HepG2 (cell line): ENCODE results near the gene DGCR2. TPM values are rescaled to one million over a fixed set of nuclear protein-coding genes. Genes with fewer than 3 reads are reported as not detected.
A peak's percentile ranks its signal among the peaks of the same experiment; 100 is the strongest.

ENCODE experiments used
- ATAD3A ChIP-seq: sonication (generic); formaldehyde crosslinking; IDR thresholded peaks from 2 replicates; pipeline ENCODE4 v1.4.0; 2020; ENCODE audit warnings: missing genetic modification reagents
- CENPBD1 ChIP-seq: sonication (generic); formaldehyde crosslinking; IDR thresholded peaks from 2 replicates; pipeline ENCODE4 v1.8.0; 2022; ENCODE audit warnings: missing genetic modification reagents, low read depth, mild to moderate bottlenecking, borderline replicate concordance
- CREB1 ChIP-seq, 2 experiments: fragments of 450-650 bp in 1 of 2; IDR thresholded peaks; 2 replicates each; pipeline ENCODE4 v1.6.1; 2016 to 2017; ENCODE audit warnings: control low read depth in 1 of 2, mild to moderate bottlenecking in 1 of 2, missing compliant biosample characterization in 1 of 2, missing genetic modification characterization in 1 of 2
- CREBL2 ChIP-seq: sonication (generic); formaldehyde crosslinking; IDR thresholded peaks from 2 replicates; pipeline ENCODE4 v1.8.1; 2023; ENCODE audit warnings: missing genetic modification reagents, mild to moderate bottlenecking, borderline replicate concordance
- E2F5 ChIP-seq: sonication (generic); formaldehyde crosslinking; conservative IDR thresholded peaks from 2 replicates; pipeline ENCODE4 v1.4.0; 2020; ENCODE audit warnings: missing genetic modification reagents
- HBP1 ChIP-seq: IDR thresholded peaks from 2 replicates; pipeline ENCODE4 v1.6.1; 2016; ENCODE audit warnings: low read depth, control low read depth
- HOXA9 ChIP-seq: sonication (generic); formaldehyde crosslinking; IDR thresholded peaks from 2 replicates; pipeline ENCODE4 v1.8.1; 2022; ENCODE audit warnings: missing genetic modification reagents, mild to moderate bottlenecking, moderate library complexity, borderline replicate concordance
- KDM5A ChIP-seq: fragments of 200-600 bp; sonication (generic); IDR thresholded peaks from 2 replicates; pipeline ENCODE4 v1.7.0; 2018; ENCODE audit warnings: antibody characterized with exemption, mild to moderate bottlenecking, low read length, borderline replicate concordance
- KLF15 ChIP-seq: sonication (generic); formaldehyde crosslinking; IDR thresholded peaks from 2 replicates; pipeline ENCODE4 v1.8.1; 2023; ENCODE audit warnings: borderline replicate concordance, mild to moderate bottlenecking, inconsistent platforms, missing genetic modification reagents, mixed read lengths
- KMT2A ChIP-seq: sonication (generic); formaldehyde crosslinking; IDR thresholded peaks from 2 replicates; pipeline ENCODE4 v1.4.0; 2020; ENCODE audit warnings: missing genetic modification reagents
- NCOR1 ChIP-seq: fragments of 200-600 bp; sonication (generic); IDR thresholded peaks from 2 replicates; pipeline ENCODE4 v1.7.0; 2017; ENCODE audit warnings: antibody characterized with exemption, low read length, borderline replicate concordance
- PHF8 ChIP-seq: sonication (generic); formaldehyde crosslinking; IDR thresholded peaks from 2 replicates; pipeline ENCODE4 v1.5.0; 2020; ENCODE audit warnings: missing genetic modification reagents
- POLR2G ChIP-seq: fragments of 200-400 bp; formaldehyde crosslinking; IDR thresholded peaks from 2 replicates; pipeline ENCODE4 v1.6.1; 2018; ENCODE audit warnings: mild to moderate bottlenecking, low read depth, low read length, moderate library complexity
- SKI ChIP-seq: fragments of 450-650 bp; IDR thresholded peaks from one replicate; pipeline ENCODE4 v1.6.1; 2018; ENCODE audit warnings: mild to moderate bottlenecking; ENCODE audit not compliant: partially characterized antibody
- SOX6 ChIP-seq, 2 experiments: fragments of 450-650 bp in 1 of 2; sonication (generic) in 1 of 2; formaldehyde crosslinking in 1 of 2; IDR thresholded peaks; 2 replicates each; pipeline versions ENCODE4 v1.4.0 to v1.6.1; 2017 to 2020; ENCODE audit warnings: antibody characterized with exemption in 1 of 2, mild to moderate bottlenecking in 1 of 2, missing genetic modification reagents in 1 of 2
- SP5 ChIP-seq: IDR thresholded peaks from 2 replicates; pipeline ENCODE4 v1.6.1; 2016; ENCODE audit warnings: low read depth, borderline replicate concordance
- TCF7 ChIP-seq: sonication (generic); IDR thresholded peaks from 2 replicates; pipeline ENCODE4 v1.6.1; 2016; ENCODE audit warnings: antibody characterized with exemption, low read depth
- TFDP1 ChIP-seq: IDR thresholded peaks from 2 replicates; pipeline ENCODE4 v1.6.1; 2016; ENCODE audit warnings: missing compliant biosample characterization, missing genetic modification reagents, borderline replicate concordance
- YEATS4 ChIP-seq: sonication (generic); formaldehyde crosslinking; IDR thresholded peaks from 2 replicates; pipeline ENCODE4 v1.4.0; 2020; ENCODE audit warnings: missing genetic modification reagents, borderline replicate concordance
- ZFP41 ChIP-seq: sonication (generic); formaldehyde crosslinking; IDR thresholded peaks from 2 replicates; pipeline ENCODE4 v1.4.0; 2020; ENCODE audit warnings: mild to moderate bottlenecking, missing genetic modification reagents, borderline replicate concordance
- ZFY ChIP-seq: sonication (generic); formaldehyde crosslinking; IDR thresholded peaks from 2 replicates; pipeline ENCODE4 v1.4.0; 2020; ENCODE audit warnings: missing genetic modification reagents
- ZNF260 ChIP-seq: sonication (generic); formaldehyde crosslinking; IDR thresholded peaks from 2 replicates; pipeline ENCODE4 v1.4.0; 2020; ENCODE audit warnings: missing genetic modification reagents, low read depth, mild to moderate bottlenecking, borderline replicate concordance
- ZNF276 ChIP-seq: sonication (generic); formaldehyde crosslinking; IDR thresholded peaks from 2 replicates; pipeline ENCODE4 v1.4.0; 2020; ENCODE audit warnings: mild to moderate bottlenecking, low read depth, missing genetic modification reagents
- ZNF629 ChIP-seq: sonication (generic); formaldehyde crosslinking; conservative IDR thresholded peaks from 2 replicates; pipeline ENCODE4 v1.5.0; 2020; ENCODE audit warnings: missing genetic modification reagents
- polyA plus RNA-seq, 8 experiments: library from polyadenylated mRNA; depleted of rRNA in 3 of 8; stranded (reverse) in 7 of 8; unstranded in 1 of 8; fragments of >200 nt; fragmentation: Illumina TruSeq in 4 of 8; extraction: Trizol in 4 of 8; gene quantifications; 2 replicates each; pipeline versions ENCODE4 v1.2.1 to v1.2.3, GENCODE V29; 2011 to 2016; ENCODE audit warnings: low read depth in 4 of 8, missing spikeins in 1 of 8, mixed read lengths in 1 of 8; ENCODE audit not compliant: insufficient read depth in 1 of 8
- total RNA-seq, 5 experiments: library from RNA; depleted of rRNA; stranded (reverse); fragments of >200 nt; fragmentation: Illumina TruSeq; extraction: Trizol; gene quantifications; 2 replicates each; pipeline ENCODE4 v1.2.3, GENCODE V29; 2016; ENCODE audit warnings: low read depth in 1 of 5

DGCR2 gene
- total and polyA plus RNA-seq, 2 of the 13 experiments (the other 11 are each of a cell fraction or from before 2014, with no cell fraction given), result 23.1 to 35.3 TPM

GRCh38 chr22:19122143-19122751 lies at the start of gene DGCR2 (continued):
- TF ChIP-seq NCOR1, result no peak
- peak; percentile 41; the same call in 1 of the 2 replicates for TF ChIP-seq TFDP1 (CRISPR knock-in tag)
- TF ChIP-seq HOXA9, result no peak
- no peak for TF ChIP-seq SKI
- no peak for TF ChIP-seq ZNF629 (CRISPR knock-in tag)
- peak; percentile 85 for TF ChIP-seq PHF8 (CRISPR knock-in tag)
- peak; percentile 31; the same call in 1 of the 2 replicates for TF ChIP-seq CREB1 (IDR thresholded peaks at IDR 0.05)
- no peak for TF ChIP-seq CREB1 (CRISPR knock-in tag; IDR thresholded peaks at IDR 0.05)
- peak; percentile 15; the same call in 1 of the 2 replicates for TF ChIP-seq KMT2A (CRISPR knock-in tag)
- TF ChIP-seq SOX6 (IDR thresholded peaks at IDR 0.05), result no peak
- TF ChIP-seq SOX6 (CRISPR knock-in tag; IDR thresholded peaks at IDR 0.05), result no peak
- no peak for TF ChIP-seq E2F5
- peak; percentile 54; the same call in 1 of the 2 replicates for TF ChIP-seq HBP1 (CRISPR knock-in tag)
- peak; percentile 32; the same call in 1 of the 2 replicates for TF ChIP-seq KDM5A
- no peak for TF ChIP-seq ATAD3A (CRISPR knock-in tag)
- 0 out of 2 replicates have a peak, but pooled peaks have one; percentile 45 for TF ChIP-seq SP5 (CRISPR knock-in tag)
- TF ChIP-seq ZFP41 (CRISPR knock-in tag), result no peak
- no peak for TF ChIP-seq ZNF260 (CRISPR knock-in tag)
- TF ChIP-seq CREBL2, result no peak
- no peak for TF ChIP-seq KLF15 (CRISPR knock-in tag)
- TF ChIP-seq ZFY (CRISPR knock-in tag), result peak; percentile 71; the same call in 1 of the 2 replicates
- no peak for TF ChIP-seq TCF7
- peak; percentile 48; the same call in 1 of the 2 replicates for TF ChIP-seq YEATS4 (CRISPR knock-in tag)
- TF ChIP-seq POLR2G, result peak; percentile 78
- no peak for TF ChIP-seq ZNF276 (CRISPR knock-in tag)
- TF ChIP-seq CENPBD1 (CRISPR knock-in tag), result no peak
